Stimulated activated CD4-positive, alpha-beta T cell treated with anti-CD3 and anti-CD28 coated beads, Interleukin-1b, Interleukin-23, amount 100 ng/mL, for 48 hours (primary cell): ENCODE measurements around the gene DNM1.

Experiments
- DNase-seq: peaks from one replicate; pipeline ENCODE4 v3.0.0-alpha.2; 2020

The DNM1 gene

GRCh38 chr9:128280084-128280622 lies 77.0 kb downstream of the DNM1 start:
- DNase-seq, result no peak

GRCh38 chr9:128282500-128282899 lies 79.3 kb downstream of the DNM1 start:
- no peak for DNase-seq

- DNase-seq, result no peak
Observed at GRCh38 chr9:128285033-128285784, 82.0 kb downstream of the DNM1 start.

- no peak for DNase-seq
Observed at GRCh38 chr9:128286440-128286839, 83.3 kb downstream of the DNM1 start.

- no peak for DNase-seq
Observed at GRCh38 chr9:128288273-128289004, 85.3 kb downstream of the DNM1 start.

GRCh38 chr9:128292009-128292408 lies 88.8 kb downstream of the DNM1 start:
- no peak for DNase-seq

GRCh38 chr9:128293091-128293490 lies 89.9 kb downstream of the DNM1 start:
- DNase-seq, result no peak

GRCh38 chr9:128294142-128294541 lies 91.0 kb downstream of the DNM1 start:
- no peak for DNase-seq

- no peak for DNase-seq
Observed at GRCh38 chr9:128296340-128297220, 93.4 kb downstream of the DNM1 start.

- DNase-seq, result no peak
Observed at GRCh38 chr9:128297221-128297773, 94.1 kb downstream of the DNM1 start.

- DNase-seq, result no peak
Observed at GRCh38 chr9:128298535-128299482, 95.6 kb downstream of the DNM1 start.

- no peak for DNase-seq
Observed at GRCh38 chr9:128304136-128304970, 101.2 kb downstream of the DNM1 start.
